Subcutaneous adipose tissue (tissue), 4 donors: ENCODE data around the gene INSM1. TPM values are rescaled to one million over a fixed set of nuclear protein-coding genes. Genes with fewer than 3 reads are reported as not detected.

Source experiments
- CTCF ChIP-seq: fragments of 450-650 bp; IDR thresholded peaks from one replicate; pipeline ENCODE4 v1.5.1; 2016; ENCODE audit warnings: low read depth, mild to moderate bottlenecking, control low read depth, antibody characterized with exemption, moderate library complexity
- total RNA-seq, 4 donors: library from RNA; depleted of rRNA; stranded (reverse); fragments of >200 nt; gene quantifications; one replicate each; pipeline ENCODE4 v1.1.0, GENCODE V29; 2016

INSM1 gene
- total RNA-seq, 4 donors from 2014 or later: 0.17 TPM; not detected in 3

DNA sequence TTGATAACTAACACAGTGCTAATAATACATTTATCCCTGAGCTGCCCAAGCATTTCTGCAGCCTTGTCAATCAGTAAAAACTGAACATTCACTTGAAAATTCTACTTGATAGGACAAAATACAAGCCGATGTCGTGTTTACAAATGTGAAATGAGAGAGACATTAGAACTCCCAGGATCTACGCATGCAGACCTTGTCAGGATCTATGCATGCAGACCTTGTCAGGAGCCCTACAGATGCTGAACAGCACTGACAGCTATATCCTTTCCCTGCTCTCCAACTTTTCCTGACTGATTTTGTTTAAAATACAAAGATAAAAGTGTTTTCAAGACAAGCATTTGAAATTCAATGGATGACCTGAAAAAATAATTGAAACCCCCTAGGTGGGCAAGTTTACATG, 28.9 kb downstream of the INSM1 start:
- no peak for TF ChIP-seq CTCF

- no peak for TF ChIP-seq CTCF
These were observed 30.2 kb downstream of the INSM1 start for GRCh38 chr20:20398123-20398522.

DNA sequence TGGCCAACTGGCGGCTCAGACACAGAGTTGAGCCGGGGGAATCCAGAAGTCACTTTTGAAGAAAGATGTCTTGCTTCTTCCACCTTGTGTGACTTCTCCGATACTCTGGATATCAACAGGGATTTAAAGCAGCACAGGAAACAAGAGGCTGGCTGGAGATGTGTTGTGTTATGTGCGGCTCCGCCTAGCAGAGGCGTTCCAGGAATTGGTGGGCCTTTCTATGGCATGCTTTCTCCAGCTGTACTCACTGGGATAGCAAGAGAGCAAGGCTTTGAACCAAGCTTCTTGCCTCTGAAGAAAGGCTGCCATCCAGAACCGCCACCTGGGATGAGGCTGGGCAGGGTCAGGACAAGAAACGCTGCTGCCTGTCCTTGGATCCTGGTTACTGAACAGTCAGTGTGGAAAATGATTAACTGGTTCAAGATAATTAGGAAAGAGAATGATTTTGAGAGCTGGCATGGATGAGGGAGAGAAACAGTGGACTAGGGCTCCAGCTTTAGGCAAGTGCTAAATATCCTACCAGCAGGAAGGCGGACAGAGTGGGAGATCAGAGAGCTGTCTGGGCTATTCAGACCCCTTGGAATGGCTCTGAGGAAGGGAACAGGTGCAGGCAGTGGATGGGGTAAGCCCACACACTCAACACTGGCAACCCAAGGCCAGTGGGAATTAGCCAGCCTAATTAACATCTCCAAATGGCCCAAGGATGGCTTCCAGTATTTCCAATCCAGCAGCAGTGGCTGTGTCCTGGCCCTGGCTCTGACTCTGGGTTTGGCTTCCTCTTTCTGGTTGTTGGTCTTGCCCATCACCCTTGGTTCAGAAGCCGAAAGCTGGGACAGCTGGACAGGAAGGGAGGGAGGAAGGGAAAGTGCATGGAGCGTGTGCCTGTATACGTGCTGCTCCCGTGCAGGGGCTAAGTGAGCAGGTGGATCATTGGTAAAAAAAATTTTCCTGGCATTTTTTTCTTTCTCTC, 31.9 kb downstream of the INSM1 start:
- no peak for TF ChIP-seq CTCF

- no peak for TF ChIP-seq CTCF
These were observed 34.1 kb downstream of the INSM1 start for GRCh38 chr20:20401991-20402390.

GRCh38 chr20:20404633-20405032, 36.7 kb downstream of the INSM1 start:
- TF ChIP-seq CTCF: no peak

DNA sequence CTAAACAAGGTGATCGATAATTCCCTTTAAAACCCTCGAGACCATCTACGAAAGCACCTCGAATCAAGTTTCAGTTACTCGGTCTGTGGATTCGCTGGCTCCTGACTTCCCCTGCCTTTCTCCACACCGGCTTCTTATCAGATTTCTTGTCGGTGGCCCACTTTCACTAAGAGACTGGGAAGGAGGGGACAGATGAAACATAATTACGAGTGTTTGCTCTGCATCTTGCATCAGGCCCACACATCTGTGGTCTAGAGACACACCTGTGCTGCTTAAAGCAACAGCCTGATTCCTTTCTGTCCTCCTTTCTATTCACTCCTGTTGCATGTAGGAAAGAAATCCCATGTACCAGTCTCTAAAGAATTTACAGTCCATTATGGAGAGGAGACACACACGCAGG, 37.7 kb downstream of the INSM1 start:
- TF ChIP-seq CTCF: no peak

DNA sequence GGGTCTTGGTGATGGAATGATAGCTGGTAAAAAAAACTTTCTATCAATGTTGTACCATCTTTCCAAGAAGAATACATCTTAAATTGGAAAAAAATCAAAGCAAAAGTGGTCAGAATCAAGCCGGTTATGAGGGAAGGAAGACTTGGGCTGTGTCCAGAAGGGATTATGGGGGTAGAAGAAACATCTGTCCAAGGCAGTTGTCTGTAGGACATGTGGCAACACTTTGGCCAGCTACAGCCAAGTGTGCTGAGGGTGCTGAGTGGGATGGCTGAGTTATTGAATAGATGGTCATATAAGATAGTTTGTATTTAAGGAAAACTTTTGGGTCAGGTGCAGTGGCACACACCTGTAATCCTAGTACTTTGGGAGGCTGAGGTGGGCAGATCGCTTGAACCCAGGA, 38.4 kb downstream of the INSM1 start:
- no peak for TF ChIP-seq CTCF
